Testis (tissue), 3 donors: Measurements from ENCODE around the gene RNF11. TPM values are rescaled to one million over a fixed set of nuclear protein-coding genes. Genes with fewer than 3 reads are reported as not detected.

Source experiments
- DNase-seq: peaks from one replicate; pipeline ENCODE4 v3.0.0-alpha.2; 2019
- H3K27ac ChIP-seq, 2 donors: fragments of 200-600 bp; sonication (generic); one replicate each; pipeline ENCODE4 v1.5.1; 2019
- H3K27me3 ChIP-seq: fragments of 200-600 bp; sonication (generic); one replicate; pipeline ENCODE4 v1.5.1; 2019
- H3K36me3 ChIP-seq: fragments of 200-600 bp; sonication (generic); one replicate; pipeline ENCODE4 v1.5.1; 2017; ENCODE audit warnings: low read depth; ENCODE audit errors: missing control alignments
- H3K4me1 ChIP-seq: fragments of 200-600 bp; sonication (generic); one replicate; pipeline ENCODE4 v1.5.1; 2019
- H3K4me3 ChIP-seq, 2 donors: fragments of 200-600 bp; sonication (generic); one replicate each; pipeline ENCODE4 v1.5.1; 2017 to 2019
- H3K9me3 ChIP-seq: fragments of 200-600 bp; sonication (generic); one replicate; pipeline ENCODE4 v1.5.1; 2017
- POLR2A ChIP-seq: fragments of 450-650 bp; IDR thresholded peaks from one replicate; pipeline ENCODE4 v1.6.1; 2017; ENCODE audit warnings: antibody characterized with exemption, mild to moderate bottlenecking, moderate library complexity
- WGBS, 2 donors: methylation state at CpG; one replicate each; pipeline ENCODE4 v1.1.5; 2018; 5-methylcytosine and 5-hydroxymethylcytosine counted together
- intact Hi-C: fragments of 100-400 bp; cut with DNase I; formaldehyde crosslinking; loops from one replicate; pipeline ENCODE4 v1.15.1; 2023; ENCODE audit warnings: low total_unique reads
- polyA plus RNA-seq: library from polyadenylated mRNA; stranded (reverse); fragments of 350-450 nt; fragmentation: Illumina TruSeq; extraction: RNeasy Lipid Tissue Mini Kit (QIAGEN cat#74804); gene quantifications from one replicate; pipeline ENCODE4 v1.2.3, GENCODE V29; 2014; ENCODE audit warnings: low read depth, low replicate concordance; ENCODE audit not compliant: insufficient read depth
- total RNA-seq, 2 donors: library from RNA; depleted of rRNA; stranded (reverse); fragments of >200 nt; gene quantifications; one replicate each; pipeline ENCODE4 v1.2.3, GENCODE V29; 2016
- TF ChIP-seq, protein P1 (sequence below), 3 experiments: fragments of 450-650 bp in 2 of 3; fragments of 200-600 bp in 1 of 3; sonication (generic) in 1 of 3; IDR thresholded peaks; one replicate each; pipeline ENCODE4 v1.5.1; 2016 to 2019; ENCODE audit warnings: antibody characterized with exemption in 3 of 3, mild to moderate bottlenecking in 2 of 3, moderate library complexity in 1 of 3

RNF11 gene
- total and polyA plus RNA-seq, 3 donors from 2014 or later: 59.8 to 108 (median 89.7) TPM

- Histone ChIP-seq H3K27ac (peak overlapping the region; percentile 98), H3K4me3 (peak overlapping the region; percentile 97 to 98), H3K9me3 (no peaks in the 10 kb centered on the region), H3K36me3 (no peaks in the 10 kb centered on the region), H3K4me1 (peaks cover 28% of the 10 kb centered on the region), H3K27me3 (no peaks in the 10 kb centered on the region)
- DNase-seq: peak; percentile 38
- WGBS, 2 donors: 3 to 5% methylated on average over 7 of the region's 7 CpGs
- no peak for TF ChIP-seq POLR2A
- TF ChIP-seq, protein P1, sequence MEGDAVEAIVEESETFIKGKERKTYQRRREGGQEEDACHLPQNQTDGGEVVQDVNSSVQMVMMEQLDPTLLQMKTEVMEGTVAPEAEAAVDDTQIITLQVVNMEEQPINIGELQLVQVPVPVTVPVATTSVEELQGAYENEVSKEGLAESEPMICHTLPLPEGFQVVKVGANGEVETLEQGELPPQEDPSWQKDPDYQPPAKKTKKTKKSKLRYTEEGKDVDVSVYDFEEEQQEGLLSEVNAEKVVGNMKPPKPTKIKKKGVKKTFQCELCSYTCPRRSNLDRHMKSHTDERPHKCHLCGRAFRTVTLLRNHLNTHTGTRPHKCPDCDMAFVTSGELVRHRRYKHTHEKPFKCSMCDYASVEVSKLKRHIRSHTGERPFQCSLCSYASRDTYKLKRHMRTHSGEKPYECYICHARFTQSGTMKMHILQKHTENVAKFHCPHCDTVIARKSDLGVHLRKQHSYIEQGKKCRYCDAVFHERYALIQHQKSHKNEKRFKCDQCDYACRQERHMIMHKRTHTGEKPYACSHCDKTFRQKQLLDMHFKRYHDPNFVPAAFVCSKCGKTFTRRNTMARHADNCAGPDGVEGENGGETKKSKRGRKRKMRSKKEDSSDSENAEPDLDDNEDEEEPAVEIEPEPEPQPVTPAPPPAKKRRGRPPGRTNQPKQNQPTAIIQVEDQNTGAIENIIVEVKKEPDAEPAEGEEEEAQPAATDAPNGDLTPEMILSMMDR (IDR thresholded peaks at IDR 0.05): no peak
- intact Hi-C loops: no loop called here
Observed at GRCh38 chr1:51238034-51238403, 1.9 kb downstream of the RNF11 start.

DNA sequence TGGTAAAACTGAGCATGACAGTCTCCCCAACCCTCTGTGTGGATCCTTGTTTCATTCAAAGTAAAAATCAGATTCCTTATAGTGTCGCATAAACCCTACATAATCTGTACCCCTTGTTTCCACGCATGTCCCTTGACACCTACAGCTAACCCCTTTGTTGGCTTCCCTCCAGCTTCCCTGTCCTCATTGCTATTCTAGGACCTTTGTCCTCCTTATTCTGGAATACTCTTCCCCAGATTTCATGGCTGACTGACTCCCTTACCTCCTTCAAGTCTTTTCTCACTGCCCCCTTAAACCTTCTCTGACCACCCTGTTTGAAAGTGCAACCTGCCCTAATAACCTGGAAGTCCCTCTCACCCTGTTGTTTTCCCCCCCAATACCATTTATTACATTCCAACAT, 4.0 kb downstream of the RNF11 start:
- H3K27ac ChIP-seq: no peak overlapping the region
- no peaks in the 10 kb centered on the region for H3K36me3 ChIP-seq
- TF ChIP-seq POLR2A: no peak
- TF ChIP-seq, protein P1 (IDR thresholded peaks at IDR 0.05): no peak
- H3K4me1 ChIP-seq: peaks cover 24% of the 10 kb centered on the region
- H3K9me3 ChIP-seq: no peaks in the 10 kb centered on the region
- DNase-seq: no peak
- H3K4me3 ChIP-seq: no peak overlapping the region
- intact Hi-C loops: no loop called here
- 73 to 79% methylated on average over 2 of the region's 2 CpGs for WGBS, 2 donors
- no peaks in the 10 kb centered on the region for H3K27me3 ChIP-seq

GRCh38 chr1:51241119-51241518, 5.0 kb downstream of the RNF11 start:
- Histone ChIP-seq H3K4me1 (peaks cover 19% of the 10 kb centered on the region), H3K27me3 (no peaks in the 10 kb centered on the region), H3K36me3 (no peaks in the 10 kb centered on the region), H3K9me3 (no peaks in the 10 kb centered on the region), H3K4me3 (no peak overlapping the region), H3K27ac (no peak overlapping the region)
- 50 to 60% methylated on average over 1 of the region's 1 CpG for WGBS, 2 donors
- TF ChIP-seq POLR2A: no peak
- TF ChIP-seq, protein P1 (IDR thresholded peaks at IDR 0.05): no peak
- DNase-seq: no peak
- intact Hi-C loops: no loop called here

DNA sequence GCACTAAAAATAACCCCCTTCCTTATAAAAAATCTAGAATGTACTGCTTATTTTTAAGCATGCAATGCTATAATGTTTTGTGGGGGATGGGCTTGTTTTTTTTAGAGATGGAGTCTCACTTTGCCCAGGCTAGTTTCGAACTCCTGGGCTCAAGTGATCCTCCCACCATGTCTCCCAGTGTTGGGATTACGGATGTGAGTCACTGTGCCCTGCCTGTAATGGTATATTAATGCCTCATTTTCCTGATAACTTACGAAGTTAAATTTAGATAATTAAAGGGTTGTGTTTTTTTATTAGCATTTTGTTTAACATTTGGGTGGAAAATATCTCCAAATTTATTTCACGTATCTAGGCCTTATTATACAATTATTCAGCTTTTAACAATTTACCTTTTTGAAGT, 6.5 kb downstream of the RNF11 start:
- H3K4me3 ChIP-seq: no peak overlapping the region
- no peak overlapping the region for H3K27ac ChIP-seq
- intact Hi-C loops: no loop called here
- TF ChIP-seq POLR2A: no peak
- TF ChIP-seq, protein P1 (IDR thresholded peaks at IDR 0.05): no peak
- H3K36me3 ChIP-seq: no peaks in the 10 kb centered on the region
- no peaks in the 10 kb centered on the region for H3K27me3 ChIP-seq
- WGBS, 2 donors: 70 to 78% methylated on average over 4 of the region's 4 CpGs
- DNase-seq: no peak
- peaks cover 19% of the 10 kb centered on the region for H3K4me1 ChIP-seq
- H3K9me3 ChIP-seq: no peaks in the 10 kb centered on the region

DNA sequence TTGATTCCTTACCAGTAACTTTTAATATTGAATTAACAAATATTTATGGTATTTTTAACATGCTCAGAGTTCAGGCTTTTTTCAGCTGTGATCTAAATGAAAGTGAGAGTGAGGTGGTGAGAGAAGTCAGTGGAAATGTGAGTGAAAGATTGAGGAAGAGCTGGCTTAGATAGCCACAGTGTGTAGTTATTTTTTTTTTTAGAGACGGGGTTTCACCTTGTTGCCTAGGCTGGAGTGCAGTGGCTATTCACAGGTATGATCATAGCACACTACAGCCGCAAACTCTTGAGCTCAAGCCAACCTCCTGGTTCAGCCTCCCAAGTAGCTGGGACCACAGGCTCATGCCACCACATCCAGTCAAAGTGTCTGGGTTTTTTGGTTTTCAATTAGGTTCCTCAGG, 10.9 kb downstream of the RNF11 start:
- Histone ChIP-seq H3K36me3 (no peaks in the 10 kb centered on the region), H3K4me1 (no peaks in the 10 kb centered on the region), H3K27me3 (no peaks in the 10 kb centered on the region), H3K4me3 (no peak overlapping the region), H3K9me3 (no peaks in the 10 kb centered on the region), H3K27ac (no peak overlapping the region)
- no peak for DNase-seq
- intact Hi-C loops: no loop called here
- WGBS, 2 donors: 92 to 100% methylated on average over 2 of the region's 2 CpGs
- TF ChIP-seq POLR2A: no peak
- TF ChIP-seq, protein P1 (IDR thresholded peaks at IDR 0.05): no peak
